ENCODE results near the gene SPATA24. TPM values are rescaled to one million over a fixed set of nuclear protein-coding genes. Genes with fewer than 3 reads are reported as not detected.

The SPATA24 gene
- total RNA-seq, 1 donor: 3.6 TPM

DNA sequence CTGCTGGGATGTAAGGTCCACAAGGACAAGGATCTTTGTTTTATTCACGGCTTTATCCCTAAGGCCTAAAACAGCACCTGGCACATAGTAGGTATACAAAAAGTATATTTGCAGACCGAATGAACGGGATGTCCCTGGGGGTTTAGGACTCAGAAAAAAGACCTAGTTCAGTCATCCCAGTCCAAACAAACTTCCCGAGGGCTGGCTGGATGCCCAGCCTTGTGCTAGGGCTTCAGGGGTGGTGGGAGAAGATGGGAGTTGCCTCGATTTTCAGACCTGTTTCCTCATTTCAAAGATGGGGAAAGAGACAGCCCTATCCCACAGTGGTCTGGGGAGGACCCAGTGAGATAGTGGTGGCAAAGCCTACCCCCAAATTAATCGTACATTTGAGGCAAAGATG, 6.0 kb downstream of the SPATA24 start:
- peaks cover 4% of the 10 kb centered on the region for H4K20me1 ChIP-seq (ENCODE audit: insufficient read depth, low read length)
- H3K27me3 ChIP-seq (ENCODE audit: insufficient read depth, low read length): peaks cover 18% of the 10 kb centered on the region
- H3K79me2 ChIP-seq (ENCODE audit: insufficient read depth, low read length): no peaks in the 10 kb centered on the region
- no peaks in the 10 kb centered on the region for H3K36me3 ChIP-seq (ENCODE audit: insufficient read depth, low read length)
- H3K4me3 ChIP-seq (ENCODE audit: insufficient read depth, low read length): no peak overlapping the region
- TF ChIP-seq, protein P1, sequence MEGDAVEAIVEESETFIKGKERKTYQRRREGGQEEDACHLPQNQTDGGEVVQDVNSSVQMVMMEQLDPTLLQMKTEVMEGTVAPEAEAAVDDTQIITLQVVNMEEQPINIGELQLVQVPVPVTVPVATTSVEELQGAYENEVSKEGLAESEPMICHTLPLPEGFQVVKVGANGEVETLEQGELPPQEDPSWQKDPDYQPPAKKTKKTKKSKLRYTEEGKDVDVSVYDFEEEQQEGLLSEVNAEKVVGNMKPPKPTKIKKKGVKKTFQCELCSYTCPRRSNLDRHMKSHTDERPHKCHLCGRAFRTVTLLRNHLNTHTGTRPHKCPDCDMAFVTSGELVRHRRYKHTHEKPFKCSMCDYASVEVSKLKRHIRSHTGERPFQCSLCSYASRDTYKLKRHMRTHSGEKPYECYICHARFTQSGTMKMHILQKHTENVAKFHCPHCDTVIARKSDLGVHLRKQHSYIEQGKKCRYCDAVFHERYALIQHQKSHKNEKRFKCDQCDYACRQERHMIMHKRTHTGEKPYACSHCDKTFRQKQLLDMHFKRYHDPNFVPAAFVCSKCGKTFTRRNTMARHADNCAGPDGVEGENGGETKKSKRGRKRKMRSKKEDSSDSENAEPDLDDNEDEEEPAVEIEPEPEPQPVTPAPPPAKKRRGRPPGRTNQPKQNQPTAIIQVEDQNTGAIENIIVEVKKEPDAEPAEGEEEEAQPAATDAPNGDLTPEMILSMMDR (IDR thresholded peaks at IDR 0.05; ENCODE audit: extremely low read depth, low read depth, low read length): no peak
- no peak overlapping the region for H3K4me2 ChIP-seq (ENCODE audit: insufficient read depth, low read length)
- H3K4me1 ChIP-seq (ENCODE audit: insufficient read depth, low read length): peaks cover under 1% of the 10 kb centered on the region
- DNase-seq (ENCODE audit: insufficient read length, low spot score, missing footprints): no peak
- H3K9me3 ChIP-seq (ENCODE audit: low read depth, low read length): no peaks in the 10 kb centered on the region
- no peak overlapping the region for H3K27ac ChIP-seq (ENCODE audit: low read depth, low read length)
- H2AFZ ChIP-seq (ENCODE audit: low read length): no peak overlapping the region

DNA sequence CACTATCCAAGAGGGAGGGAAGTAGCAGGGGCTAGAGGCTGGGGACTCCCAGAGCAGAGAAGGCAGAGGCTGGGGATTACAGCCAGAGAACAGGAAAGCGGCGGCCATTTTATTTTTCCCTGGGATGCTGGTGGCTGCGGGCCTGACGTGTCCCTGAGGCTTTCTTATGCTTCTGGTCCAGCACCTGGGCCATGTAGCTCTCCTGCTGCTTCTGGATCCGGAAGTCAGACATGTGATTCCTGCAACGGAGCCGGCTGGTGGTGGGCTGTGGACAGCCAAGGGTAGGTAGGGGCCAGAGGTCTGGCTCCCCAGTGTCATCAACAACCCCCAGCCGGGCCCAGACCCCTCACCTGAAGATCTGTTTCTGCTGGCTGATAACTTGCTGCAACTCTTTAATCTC, 7.2 kb downstream of the SPATA24 start:
- H3K36me3 ChIP-seq (ENCODE audit: insufficient read depth, low read length): no peaks in the 10 kb centered on the region
- no peak for DNase-seq (ENCODE audit: insufficient read length, low spot score, missing footprints)

DNA sequence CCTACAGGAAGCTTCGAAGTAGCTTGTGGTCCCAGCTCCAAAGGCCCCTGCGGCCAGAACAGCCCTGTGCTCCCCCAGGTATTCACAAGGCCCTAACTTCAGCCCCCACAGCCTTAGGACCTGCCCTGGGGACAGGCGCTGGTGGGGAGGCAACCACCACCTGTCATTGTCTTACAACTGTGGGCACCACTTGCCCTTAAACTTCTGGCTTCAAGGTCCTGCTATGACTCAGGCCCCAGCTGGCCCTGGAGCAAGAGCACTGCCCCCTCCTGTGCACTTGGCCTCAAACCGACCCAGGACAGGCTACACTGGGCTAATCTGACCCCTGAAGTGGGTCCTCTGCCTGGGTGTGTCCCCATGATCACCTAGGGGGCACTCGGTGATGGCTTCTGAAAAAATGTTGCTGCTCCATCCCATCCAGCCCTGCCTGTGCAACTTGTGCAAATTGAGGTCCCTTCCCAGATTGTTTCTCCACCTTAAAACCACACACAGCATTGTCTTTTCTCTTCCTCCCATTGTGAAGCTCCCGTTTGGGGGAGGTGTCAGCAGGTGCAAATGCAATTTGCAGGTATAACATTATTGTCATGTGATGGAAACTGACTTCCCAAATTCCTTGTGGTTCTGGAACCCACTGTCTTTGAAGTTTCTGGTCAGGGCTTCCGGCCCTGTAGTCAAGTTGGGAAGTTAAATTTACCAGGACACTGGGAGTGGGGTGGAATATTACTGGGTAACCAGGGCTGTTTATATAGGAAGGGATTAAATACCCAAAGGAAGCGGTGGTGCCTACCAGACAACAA, 7.8 kb downstream of the SPATA24 start:
- Histone ChIP-seq H3K4me2 (ENCODE audit: insufficient read depth, low read length) (no peak overlapping the region), H3K36me3 (ENCODE audit: insufficient read depth, low read length) (no peaks in the 10 kb centered on the region), H4K20me1 (ENCODE audit: insufficient read depth, low read length) (peaks cover 4% of the 10 kb centered on the region), H3K9me3 (ENCODE audit: low read depth, low read length) (no peaks in the 10 kb centered on the region), H3K27ac (ENCODE audit: low read depth, low read length) (no peak overlapping the region), H2AFZ (ENCODE audit: low read length) (no peak overlapping the region), H3K27me3 (ENCODE audit: insufficient read depth, low read length) (peaks cover 18% of the 10 kb centered on the region), H3K4me1 (ENCODE audit: insufficient read depth, low read length) (no peaks in the 10 kb centered on the region), H3K4me3 (ENCODE audit: insufficient read depth, low read length) (no peak overlapping the region), H3K79me2 (ENCODE audit: insufficient read depth, low read length) (no peaks in the 10 kb centered on the region)
- TF ChIP-seq, protein P1 (IDR thresholded peaks at IDR 0.05; ENCODE audit: extremely low read depth, low read depth, low read length): no peak
- DNase-seq (ENCODE audit: insufficient read length, low spot score, missing footprints): peak; percentile 93

More for the DNA sequence above, 7.2 kb downstream of the SPATA24 start:
- no peak overlapping the region for H3K4me3 ChIP-seq (ENCODE audit: insufficient read depth, low read length)
- TF ChIP-seq, protein P1 (IDR thresholded peaks at IDR 0.05; ENCODE audit: extremely low read depth, low read depth, low read length): no peak
- no peaks in the 10 kb centered on the region for H3K4me1 ChIP-seq (ENCODE audit: insufficient read depth, low read length)
- H3K4me2 ChIP-seq (ENCODE audit: insufficient read depth, low read length): no peak overlapping the region
- no peaks in the 10 kb centered on the region for H3K79me2 ChIP-seq (ENCODE audit: insufficient read depth, low read length)
- H2AFZ ChIP-seq (ENCODE audit: low read length): no peak overlapping the region
- H3K27ac ChIP-seq (ENCODE audit: low read depth, low read length): no peak overlapping the region
- H3K27me3 ChIP-seq (ENCODE audit: insufficient read depth, low read length): peaks cover 18% of the 10 kb centered on the region
- H3K9me3 ChIP-seq (ENCODE audit: low read depth, low read length): no peaks in the 10 kb centered on the region
- peaks cover 4% of the 10 kb centered on the region for H4K20me1 ChIP-seq (ENCODE audit: insufficient read depth, low read length)

DNA sequence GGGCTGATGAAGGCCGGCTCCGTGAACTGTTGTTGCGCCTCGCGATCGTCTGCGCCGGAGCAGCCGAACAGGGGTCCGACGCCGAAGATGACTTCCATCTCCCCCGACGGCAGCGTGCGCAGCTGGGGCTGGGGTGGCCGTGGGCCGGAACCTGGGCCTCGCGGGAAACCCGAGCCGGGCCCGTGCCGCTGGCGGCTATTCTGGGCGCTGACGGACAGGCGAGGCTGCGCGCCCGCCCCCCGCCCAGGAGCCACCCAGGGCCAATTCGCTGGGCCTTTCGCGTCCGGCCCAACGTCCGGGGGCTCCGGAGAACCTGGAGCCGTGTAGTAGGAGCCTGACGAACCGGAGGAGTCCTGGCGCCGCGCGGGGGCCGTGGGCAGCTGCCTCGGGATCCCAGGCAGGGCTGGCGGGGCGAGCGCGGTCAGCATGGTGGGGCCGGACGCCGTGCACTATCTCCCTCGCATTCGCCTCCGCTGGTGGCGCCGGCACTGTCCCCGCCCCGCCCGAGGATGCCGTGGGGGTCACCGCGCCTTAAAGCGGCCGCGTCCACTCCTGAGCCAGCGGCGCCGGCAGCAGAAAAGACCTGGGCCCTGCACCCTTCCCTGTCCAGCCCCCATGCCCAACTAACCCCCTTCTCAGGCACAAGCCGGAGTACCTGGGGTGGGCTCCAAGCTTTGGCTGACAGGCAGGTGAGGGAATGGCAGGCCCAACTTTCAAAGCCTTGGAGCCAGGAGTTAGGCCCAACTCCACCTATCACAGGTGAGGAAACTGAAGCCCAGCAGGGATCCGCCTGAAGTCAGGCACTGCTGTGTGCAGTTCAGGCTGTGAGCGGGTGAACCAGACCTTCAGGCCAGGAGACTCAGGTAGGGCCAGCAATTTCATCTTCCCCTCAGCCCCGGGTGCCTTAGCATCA, 9.0 kb downstream of the SPATA24 start, which contains the start of gene PROB1:
TSS of gene PROB1 (minus strand) at position 451 of the 913 bp plus-strand sequence. CDS start at position 428, 23 bp downstream.
- peak; percentile 75 for DNase-seq (ENCODE audit: insufficient read length, low spot score, missing footprints)
- H2AFZ ChIP-seq (ENCODE audit: low read length): peak within 1 kb of the TSS; percentile 20
- peak within 1 kb of the TSS; percentile 71 for H3K4me2 ChIP-seq (ENCODE audit: insufficient read depth, low read length)
- peaks cover 18% of the 10 kb centered on the region for H3K27me3 ChIP-seq (ENCODE audit: insufficient read depth, low read length)
- H3K4me1 ChIP-seq (ENCODE audit: insufficient read depth, low read length): no peaks in the 10 kb centered on the region
- no peaks in the 10 kb centered on the region for H3K36me3 ChIP-seq (ENCODE audit: insufficient read depth, low read length)
- no peaks in the 10 kb centered on the region for H3K9me3 ChIP-seq (ENCODE audit: low read depth, low read length)
- no peaks in the 10 kb centered on the region for H3K79me2 ChIP-seq (ENCODE audit: insufficient read depth, low read length)
- H4K20me1 ChIP-seq (ENCODE audit: insufficient read depth, low read length): peaks cover 4% of the 10 kb centered on the region
- H3K4me3 ChIP-seq (ENCODE audit: insufficient read depth, low read length): peak within 1 kb of the TSS; percentile 57
- TF ChIP-seq, protein P1 (IDR thresholded peaks at IDR 0.05; ENCODE audit: extremely low read depth, low read depth, low read length): no peak
- no peak within 1 kb of the TSS for H3K27ac ChIP-seq (ENCODE audit: low read depth, low read length)
